ENCODE data around the gene CCDC13.

CCDC13 gene

GRCh38 chr3:42732829-42733459, 40.1 kb downstream of the CCDC13 start:
- DNase-seq = no peak

GRCh38 chr3:42732196-42732828, 40.7 kb downstream of the CCDC13 start:
- DNase-seq = no peak

- no peak for DNase-seq
Measured at GRCh38 chr3:42731476-42732195, 41.4 kb downstream of the CCDC13 start.

- DNase-seq = no peak
Measured at GRCh38 chr3:42730706-42731420, 42.2 kb downstream of the CCDC13 start.

GRCh38 chr3:42730294-42730693, 42.8 kb downstream of the CCDC13 start:
- no peak for DNase-seq

GRCh38 chr3:42729404-42730145, 43.5 kb downstream of the CCDC13 start:
- no peak for DNase-seq

GRCh38 chr3:42728668-42729364, 44.2 kb downstream of the CCDC13 start:
- no peak for DNase-seq

GRCh38 chr3:42728056-42728455, 45.0 kb downstream of the CCDC13 start:
- no peak for DNase-seq

- no peak for DNase-seq
Measured at GRCh38 chr3:42725454-42725853, 47.6 kb downstream of the CCDC13 start.

GRCh38 chr3:42723219-42723618, 49.8 kb downstream of the CCDC13 start:
- no peak for DNase-seq
